Endothelial cell of umbilical vein (primary cell): ENCODE measurements around the gene ATG10. TPM values are rescaled to one million over a fixed set of nuclear protein-coding genes. Genes with fewer than 3 reads are reported as not detected.

Source experiments
- BruUV-seq: library from RNA; stranded (reverse); fragments of 400-500 nt; replicated peaks from 2 replicates; lab custom pipeline; 2021; lab: Mats Ljungman, UMichigan
- CTCF ChIA-PET: fragments of 300-600, 350-600 bp; sonication (Branson Sonifier 250); formaldehyde crosslinking; loops from one replicate; lab custom pipeline; 2021; ENCODE audit warnings: antibody characterized with exemption, inconsistent platforms; lab: Charles Lee
- POLR2A ChIA-PET: fragments of 300-600, 350-600 bp; sonication (Branson Sonifier 250); formaldehyde crosslinking; loops from one replicate; lab custom pipeline; 2021; ENCODE audit warnings: antibody characterized with exemption, inconsistent platforms; lab: Charles Lee
- DNase-seq: peaks from one replicate; pipeline ENCODE4 v3.0.0-alpha.2; 2011; ENCODE audit warnings: low read depth, low spot score
- FAIRE-seq: peaks from 2 replicates; lab custom pipeline; 2011; peaks lifted over from hg19 to GRCh38; lab: Jason Lieb, UNC
- H2AFZ ChIP-seq: 2 replicates; pipeline ENCODE4 v1.6.0; 2012; ENCODE audit warnings: low read depth, low read length, control low read depth, inconsistent platforms
- H3K27ac ChIP-seq: 2 replicates; pipeline ENCODE4 v1.5.1; 2011; ENCODE audit warnings: low read depth, mild to moderate bottlenecking, control low read depth, low read length, moderate library complexity; ENCODE audit not compliant: insufficient read depth
- H3K27me3 ChIP-seq, 2 experiments: 2 replicates each; pipeline versions ENCODE4 v1.6.0 to v1.6.1; 2011; ENCODE audit warnings: low read length in 2 of 2, mixed read lengths in 1 of 2; ENCODE audit not compliant: control insufficient read depth in 2 of 2, insufficient read depth in 2 of 2
- H3K36me3 ChIP-seq, 2 experiments: 2 replicates in 1 of 2; 3 replicates in 1 of 2; pipeline ENCODE4 v1.5.1; 2011; ENCODE audit warnings: low read length in 2 of 2, mild to moderate bottlenecking in 1 of 2, moderate library complexity in 1 of 2; ENCODE audit not compliant: control insufficient read depth in 2 of 2, insufficient read depth in 2 of 2; ENCODE audit errors: extremely low read depth in 1 of 2
- H3K4me1 ChIP-seq: 3 replicates; pipeline ENCODE4 v1.5.1; 2011; ENCODE audit warnings: mild to moderate bottlenecking, low read length; ENCODE audit not compliant: control insufficient read depth, insufficient read depth; ENCODE audit errors: extremely low read depth
- H3K4me2 ChIP-seq: 2 replicates; pipeline ENCODE4 v1.6.1; 2011; ENCODE audit warnings: low read length, control low read depth, mixed read lengths; ENCODE audit not compliant: insufficient read depth
- H3K4me3 ChIP-seq, 3 experiments: fragments of 200-600 bp in 1 of 3; sonication (generic), shearing (Covaris generic) in 1 of 3; replicated peaks in 1 of 3; 2 replicates each; pipeline ENCODE4 v1.5.1; 2011 to 2016; ENCODE audit warnings: control low read depth in 3 of 3, low read length in 3 of 3, mild to moderate bottlenecking in 2 of 3, inconsistent platforms in 1 of 3, low read depth in 1 of 3, moderate library complexity in 1 of 3; ENCODE audit not compliant: insufficient read depth in 1 of 3
- H3K79me2 ChIP-seq: 2 replicates; pipeline ENCODE4 v1.6.0; 2012; ENCODE audit warnings: low read length, inconsistent platforms; ENCODE audit not compliant: control insufficient read depth, insufficient read depth
- H3K9ac ChIP-seq: replicated peaks from 2 replicates; pipeline ENCODE3; 2011; ENCODE audit warnings: low read length, control low read depth; ENCODE audit not compliant: insufficient read depth; ENCODE audit errors: extremely low read depth
- H3K9me1 ChIP-seq: replicated peaks from 3 replicates; pipeline ENCODE4 v1.6.0; 2011; ENCODE audit warnings: mild to moderate bottlenecking, low read length; ENCODE audit not compliant: control insufficient read depth, insufficient read depth; ENCODE audit errors: extremely low read depth
- H3K9me3 ChIP-seq: replicated peaks from 2 replicates; pipeline ENCODE4 v1.5.1; 2012; ENCODE audit warnings: low read length, inconsistent platforms; ENCODE audit not compliant: control insufficient read depth, insufficient read depth
- H4K20me1 ChIP-seq: replicated peaks from 2 replicates; pipeline ENCODE3; 2011; ENCODE audit warnings: mild to moderate bottlenecking, low read length; ENCODE audit not compliant: control insufficient read depth, insufficient read depth; ENCODE audit errors: extremely low read depth
- CTCF ChIP-seq, 2 donors: IDR thresholded peaks; 1 replicate in 1 of 2; 2 replicates in 1 of 2; pipeline ENCODE4 v1.5.1; 2011; ENCODE audit warnings: low read length in 2 of 2, mild to moderate bottlenecking in 2 of 2, moderate library complexity in 2 of 2, control low read depth in 1 of 2, inconsistent platforms in 1 of 2, low read depth in 1 of 2; ENCODE audit not compliant: insufficient read depth in 1 of 2; ENCODE audit errors: extremely low read depth in 1 of 2
- EZH2 ChIP-seq: IDR thresholded peaks from 2 replicates; pipeline ENCODE4 v1.6.1; 2012; ENCODE audit warnings: borderline replicate concordance, low read depth, mild to moderate bottlenecking, moderate library complexity, low read length, inconsistent platforms; ENCODE audit not compliant: severe bottlenecking
- FOS ChIP-seq: IDR thresholded peaks from 2 replicates; pipeline ENCODE4 v1.6.1; 2011; ENCODE audit warnings: mild to moderate bottlenecking, low read length, moderate library complexity, borderline replicate concordance; ENCODE audit not compliant: insufficient read depth
- GATA2 ChIP-seq: IDR thresholded peaks from 2 replicates; pipeline ENCODE4 v1.7.0; 2011; ENCODE audit warnings: low read depth, mild to moderate bottlenecking, moderate library complexity, mixed read lengths, low read length; ENCODE audit not compliant: insufficient read length, insufficient read depth
- MYC ChIP-seq: IDR thresholded peaks from one replicate; pipeline ENCODE4 v1.6.1; 2011; ENCODE audit warnings: mild to moderate bottlenecking, low read depth, low read length
- POLR2AphosphoS5 ChIP-seq: IDR thresholded peaks from 2 replicates; pipeline ENCODE4 v1.6.1; 2012; ENCODE audit warnings: low read depth, mild to moderate bottlenecking, control low read depth, low read length, moderate library complexity; ENCODE audit not compliant: insufficient read depth
- dilution Hi-C: fragments of 300-500 bp; cut with MboI; formaldehyde crosslinking; loops from one replicate; pipeline ENCODE4 v1.15.0; 2019; ENCODE audit warnings: low sequenced_read_pairs; ENCODE audit not compliant: extremely low pct_ligation_motif_present
- intact Hi-C: fragments of 100-400 bp; cut with micrococcal nuclease; formaldehyde crosslinking; loops from one replicate; pipeline ENCODE4 v1.10.0; 2022
- polyA plus RNA-seq, 4 experiments: library from polyadenylated mRNA; depleted of rRNA in 3 of 4; stranded (reverse) in 3 of 4; unstranded in 1 of 4; fragments of >200 nt; gene quantifications; 2 replicates each; pipeline versions ENCODE4 v1.2.1 to v1.2.3, GENCODE V29; 2011 to 2012; ENCODE audit warnings: missing spikeins in 1 of 4
- total RNA-seq: library from RNA; stranded (reverse); gene quantifications from 2 replicates; pipeline ENCODE4 v1.2.3, GENCODE V29; 2021

The ATG10 gene
- total and polyA plus RNA-seq, 2 donors (not counting 3 experiments of a cell fraction or from before 2014, with no cell fraction given), result 1.6 to 3.9 TPM

DNA sequence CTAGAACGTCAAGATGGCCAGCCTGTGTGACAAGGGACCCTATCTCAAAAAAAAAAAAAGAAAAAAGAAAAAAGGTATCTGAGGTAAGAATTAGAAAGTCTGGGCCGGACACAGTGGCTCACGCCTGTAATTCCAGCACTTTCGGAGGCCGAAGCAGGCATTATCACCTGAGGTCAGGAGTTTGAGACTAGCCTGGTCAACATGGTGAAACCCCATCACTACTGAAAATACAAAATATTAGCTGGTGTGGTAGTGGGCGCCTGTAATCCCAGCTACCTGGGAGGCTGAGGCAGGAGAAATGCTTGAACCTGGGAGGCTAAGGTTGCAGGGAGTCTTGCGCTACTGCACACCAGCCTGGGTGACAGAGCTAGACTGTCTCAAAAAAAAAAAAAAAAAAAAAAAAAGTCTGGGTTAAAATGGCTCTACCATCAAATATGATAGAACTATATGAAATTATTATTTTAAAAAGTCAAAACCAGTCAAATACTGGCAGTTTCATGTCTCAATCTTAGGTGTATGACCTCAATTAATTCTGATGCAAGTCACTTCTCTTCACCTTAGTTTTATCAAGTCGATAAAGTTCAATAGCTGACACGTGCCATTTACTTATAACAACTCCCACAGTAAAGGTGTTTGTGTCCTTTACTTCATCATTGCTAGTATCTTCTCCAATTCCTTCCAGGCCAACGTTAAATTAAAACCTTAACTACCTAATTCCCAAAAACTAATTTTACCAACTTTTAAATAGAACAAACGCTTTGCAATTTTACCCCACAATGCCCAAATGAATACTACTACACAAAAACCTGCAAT, 305.2 kb downstream of the ATG10 start:
- FAIRE-seq, result no peak
- Histone ChIP-seq H3K27ac (peak overlapping the region; percentile 91), H3K9ac (peak overlapping the region; percentile 99), H3K9me3 (no peaks in the 10 kb centered on the region), H3K79me2 (peaks cover 20% of the 10 kb centered on the region), H2AFZ (no peak overlapping the region), H3K4me3 (peak overlapping the region; percentile 74 to 99 (median 96)), H3K27me3 (no peaks in the 10 kb centered on the region), H4K20me1 (no peaks in the 10 kb centered on the region), H3K4me1 (peaks cover 11% of the 10 kb centered on the region), H3K36me3 (peaks cover 14 to 23% of the 10 kb centered on the region in 2 experiments), H3K9me1 (no peaks in the 10 kb centered on the region), H3K4me2 (peak overlapping the region; percentile 69)
- dilution Hi-C loops (no loop called here), intact Hi-C loops (loop anchor here (5.0 kb wide), 1 partner anchor 975 kb away; the partner anchor contains the start of gene ZCCHC9)
- CTCF ChIA-PET, result no interaction called here
- no peak for TF ChIP-seq GATA2
- no peak for TF ChIP-seq FOS
- no peak for TF ChIP-seq CTCF (IDR thresholded peaks at IDR 0.05; ENCODE audit: extremely low read depth in 1 of 2, insufficient read depth in 1 of 2, low read depth in 1 of 2, low read length in 2 of 2)
- TF ChIP-seq EZH2, result no peak
- no peak for TF ChIP-seq POLR2AphosphoS5
- TF ChIP-seq MYC, result no peak
- POLR2A ChIA-PET, result interaction anchor here (0.6 to 1.7 kb wide), 3 partner anchors 8 to 1342 kb away, joined by 4 to 8 read pairs (median 4); no protein-coding TSS in a partner anchor
- DNase-seq, result no peak
- TSS peak; percentile 37 for BruUV-seq
